CD4-positive, alpha-beta T cell treated with Interferon alpha-2 for 1 hour (primary cell): ENCODE results near the gene LIMS2.

Experiments
- DNase-seq, 2 donors: peaks; one replicate each; pipeline ENCODE4 v3.0.0-alpha.2; 2020 to 2022

Gene LIMS2

GRCh38 chr2:127631997-127632581 is 43.2 kb downstream of the LIMS2 start:
- no peak for DNase-seq

DNA sequence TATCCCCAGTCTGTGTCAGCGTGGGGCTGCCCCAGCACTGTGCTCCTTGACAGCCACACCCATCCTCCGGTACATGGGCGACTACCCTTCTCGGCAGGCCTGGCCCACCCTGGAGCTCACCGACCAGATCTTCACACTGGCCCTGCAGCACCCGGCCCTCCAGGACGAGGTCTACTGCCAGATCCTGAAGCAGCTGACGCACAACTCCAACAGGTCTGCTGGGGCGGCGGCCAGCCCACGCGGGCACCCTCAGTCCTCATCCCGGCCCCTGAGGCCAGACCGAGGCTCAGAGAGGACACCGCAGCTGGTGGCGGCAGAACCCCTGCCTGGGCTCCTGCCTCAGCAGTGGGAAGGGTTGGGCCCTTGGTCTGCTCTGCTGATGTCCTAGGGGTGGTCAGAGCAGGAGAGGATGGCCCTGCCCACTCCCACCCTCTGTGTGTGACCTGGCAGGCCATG is 43.8 kb downstream of the LIMS2 start:
- no peak for DNase-seq

DNA sequence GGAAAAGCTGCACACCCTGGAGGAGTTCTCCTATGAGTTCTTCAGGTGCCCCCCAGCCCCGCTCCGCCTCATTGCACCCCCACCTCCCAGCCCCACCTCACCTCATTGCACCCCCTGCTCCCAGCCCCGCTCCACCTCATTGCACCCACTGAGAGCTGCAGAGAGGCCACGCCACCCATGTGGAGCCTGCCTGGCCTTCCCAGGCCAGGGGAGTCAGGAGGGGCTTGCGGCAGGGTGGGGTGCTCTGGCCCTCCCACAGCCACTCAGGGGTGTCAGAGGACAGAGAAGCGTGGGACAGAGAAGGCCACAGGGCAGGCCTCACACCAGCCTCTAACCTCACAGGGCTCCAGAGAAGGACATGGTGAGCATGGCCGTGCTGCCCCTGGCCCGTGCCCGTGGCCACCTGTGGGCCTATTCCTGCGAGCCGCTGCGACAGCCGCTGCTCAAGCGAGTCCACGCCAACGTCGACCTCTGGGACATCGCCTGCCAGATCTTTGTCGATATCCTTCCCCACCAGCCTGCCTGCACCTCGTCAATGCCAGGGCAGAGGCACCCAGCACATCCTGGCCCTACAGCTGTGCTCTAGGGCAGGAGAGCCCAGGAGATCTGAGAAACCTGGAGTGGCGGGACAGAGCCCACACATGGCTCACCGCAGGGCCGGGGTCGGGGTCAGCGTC is 44.3 kb downstream of the LIMS2 start:
- DNase-seq, result no peak

GRCh38 chr2:127630096-127630863 is 45.0 kb downstream of the LIMS2 start:
- no peak for DNase-seq

DNA sequence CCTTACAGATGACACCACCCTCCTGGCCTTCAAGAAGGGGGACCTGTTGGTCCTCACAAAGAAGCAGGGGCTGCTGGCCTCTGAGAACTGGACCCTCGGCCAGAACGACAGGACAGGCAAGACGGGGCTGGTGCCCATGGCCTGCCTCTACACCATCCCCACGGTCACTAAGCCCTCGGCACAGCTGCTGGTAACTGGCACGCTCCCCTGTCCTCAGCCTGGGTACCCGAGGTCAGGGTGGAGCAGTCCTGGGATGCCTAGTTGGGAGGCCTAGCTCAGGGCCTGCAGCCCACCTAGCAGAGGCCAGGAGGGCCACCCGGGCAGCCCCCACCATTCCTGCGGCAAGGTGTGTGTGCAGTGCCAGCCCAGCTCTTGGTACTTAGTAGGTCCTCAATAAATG is 45.7 kb downstream of the LIMS2 start:
- no peak for DNase-seq

GRCh38 chr2:127628767-127629614 is 46.3 kb downstream of the LIMS2 start:
- no peak for DNase-seq

- DNase-seq, result no peak
Measured at GRCh38 chr2:127627740-127628571, 47.4 kb downstream of the LIMS2 start.

GRCh38 chr2:127626917-127627739 is 48.2 kb downstream of the LIMS2 start:
- DNase-seq, result no peak

DNA sequence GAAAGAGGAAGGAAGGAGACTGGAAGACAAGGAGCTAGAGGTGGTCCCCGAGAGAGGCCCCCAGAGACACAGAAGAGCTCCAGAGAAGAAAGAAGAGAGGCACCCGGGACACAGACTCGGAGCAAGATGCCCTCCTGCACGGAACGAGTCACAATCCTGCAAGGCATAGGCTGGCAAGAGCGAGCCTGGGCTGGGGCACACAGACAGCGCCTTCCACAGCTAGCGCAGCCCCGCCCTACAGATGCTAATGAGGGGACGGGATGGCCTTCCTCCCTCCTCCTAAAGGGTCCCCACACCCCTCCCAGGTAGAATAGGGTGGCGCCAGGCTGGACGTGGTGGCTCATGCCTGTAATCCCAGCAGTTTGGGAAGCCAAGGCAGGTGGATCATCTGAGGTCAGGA is 49.2 kb downstream of the LIMS2 start:
- DNase-seq, result no peak

GRCh38 chr2:127625572-127625951 is 49.8 kb downstream of the LIMS2 start:
- no peak for DNase-seq

DNA sequence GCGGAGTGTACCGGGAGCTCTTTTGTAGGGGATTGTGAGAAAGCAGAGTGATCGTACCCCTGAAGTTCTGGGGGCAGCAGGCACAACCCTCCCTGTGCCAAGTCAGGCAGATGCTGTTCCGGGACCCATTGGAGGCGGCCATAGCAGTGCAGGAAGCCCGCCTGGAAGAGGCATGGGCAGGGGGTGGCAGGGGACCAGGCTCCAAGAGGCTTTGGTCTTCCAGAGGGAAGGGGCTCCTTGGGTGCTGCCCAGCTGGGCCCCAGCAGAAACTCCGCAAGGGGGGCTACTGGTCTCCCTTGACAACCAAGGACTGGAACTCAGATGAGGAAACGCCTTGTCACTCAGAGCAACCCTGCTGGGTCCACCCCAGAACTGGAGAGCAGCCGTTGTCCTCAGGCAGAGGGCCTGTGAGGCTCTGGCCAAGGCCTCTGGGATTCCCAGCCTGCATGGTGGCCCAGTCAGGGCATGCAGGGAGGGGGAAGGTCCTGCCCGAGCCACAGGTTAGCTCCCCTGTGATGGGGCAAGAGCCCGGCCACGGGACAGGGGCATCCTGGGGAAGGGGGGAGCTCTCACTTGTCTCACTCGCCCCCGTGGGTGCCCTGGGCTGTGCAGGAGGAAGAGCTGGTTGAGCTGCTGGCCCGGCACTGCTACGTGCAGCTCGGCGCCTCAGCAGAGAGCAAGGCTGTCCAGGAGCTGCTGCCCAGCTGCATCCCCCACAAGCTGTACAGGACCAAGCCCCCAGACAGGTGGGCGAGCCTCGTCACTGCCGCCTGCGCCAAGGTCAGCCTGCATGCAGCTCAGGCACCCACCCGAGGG is 50.4 kb downstream of the LIMS2 start:
- no peak for DNase-seq

GRCh38 chr2:127624320-127624755 is 51.0 kb downstream of the LIMS2 start:
- no peak for DNase-seq

GRCh38 chr2:127623388-127624319 is 51.7 kb downstream of the LIMS2 start:
- no peak for DNase-seq

- no peak for DNase-seq
Measured at GRCh38 chr2:127622561-127623387, 52.6 kb downstream of the LIMS2 start.

DNA sequence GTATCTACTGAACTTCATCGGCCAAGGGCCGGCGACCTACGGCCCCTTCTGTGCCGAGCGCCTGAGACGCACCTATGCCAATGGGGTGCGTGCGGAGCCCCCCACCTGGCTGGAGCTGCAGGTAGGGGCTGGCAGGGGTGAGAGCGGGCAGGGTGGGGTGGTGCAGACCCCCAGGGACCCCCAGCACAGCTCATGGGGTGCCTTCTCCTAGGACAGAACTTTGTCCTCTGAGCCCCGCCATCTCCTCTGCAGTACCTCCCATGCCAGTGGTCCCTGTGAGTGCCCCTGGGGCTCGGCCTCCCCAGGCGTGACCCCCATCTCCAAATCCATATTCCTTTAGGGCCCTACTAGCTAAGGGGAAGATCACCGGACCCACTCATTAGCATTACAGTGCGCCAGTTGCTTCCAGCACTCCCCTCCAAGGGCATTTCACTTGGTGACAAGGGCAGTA is 53.3 kb downstream of the LIMS2 start:
- peak in 1 of 2 donors; percentile 0 for DNase-seq

DNA sequence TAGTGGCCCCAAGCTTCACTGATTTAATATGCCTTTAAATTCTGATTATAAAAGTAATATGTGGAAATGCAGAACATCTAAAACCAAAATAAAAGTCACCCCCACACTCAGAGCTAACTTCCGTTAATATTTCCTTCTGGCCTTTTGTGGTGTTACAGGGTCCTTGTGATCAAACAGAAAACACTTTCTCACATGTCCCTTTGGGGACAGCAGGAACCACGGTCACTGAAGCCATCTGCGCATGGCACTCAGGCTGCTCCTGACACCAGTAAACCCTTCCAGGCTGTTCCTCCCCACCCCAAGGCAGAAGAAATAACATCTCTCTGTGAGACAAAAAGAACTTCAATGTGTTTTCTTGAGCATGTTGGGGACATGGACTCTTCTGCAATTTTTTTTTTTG is 54.5 kb downstream of the LIMS2 start:
- peak in 1 of 2 donors; percentile 2 for DNase-seq

DNA sequence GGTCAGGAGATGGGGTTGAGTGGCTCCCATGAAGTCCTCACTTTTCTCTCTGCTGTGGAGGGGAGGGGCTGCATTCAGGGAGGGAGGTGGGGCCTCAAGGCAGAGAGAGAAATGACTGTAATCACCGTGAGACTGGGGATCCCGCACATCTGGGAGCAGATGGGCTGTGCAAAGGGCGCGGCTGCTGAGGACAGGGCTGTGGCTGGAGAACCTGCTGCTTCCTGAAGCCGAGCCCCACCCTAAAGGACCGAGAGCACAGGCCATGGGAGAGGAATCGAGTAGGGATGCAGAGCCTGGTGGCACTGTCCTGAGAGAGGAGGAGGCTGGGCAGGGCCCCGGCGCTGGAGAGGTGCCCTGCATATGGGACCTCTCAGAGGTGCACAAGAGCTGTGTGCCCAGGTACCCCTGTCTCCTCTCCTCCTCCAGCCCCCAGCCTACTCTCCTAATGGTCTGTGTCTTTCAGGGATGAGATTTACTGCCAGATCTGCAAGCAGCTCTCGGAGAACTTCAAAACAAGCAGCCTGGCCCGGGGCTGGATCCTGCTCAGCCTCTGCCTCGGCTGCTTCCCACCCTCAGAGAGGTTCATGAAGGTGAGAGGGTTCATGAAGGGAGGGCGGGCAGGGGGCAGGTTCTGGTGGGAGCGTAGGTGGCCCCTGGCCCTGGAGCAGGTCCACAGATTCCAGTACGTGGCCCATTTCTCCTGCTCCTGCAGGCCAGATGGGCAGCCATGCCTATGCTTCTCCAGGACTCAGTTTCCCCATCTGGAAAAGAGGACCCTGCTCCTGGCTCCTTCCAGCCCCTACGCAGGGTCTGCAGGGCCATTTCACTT is 55.2 kb downstream of the LIMS2 start:
- DNase-seq, result peak in 1 of 2 donors; percentile 0
